Activated CD8-positive, alpha-beta memory T cell treated with anti-CD3 and anti-CD28 coated beads for 1 hour (primary cell): ENCODE measurements around the gene TNIK.

ENCODE experiments used
- DNase-seq, 2 donors: peaks; one replicate each; pipeline ENCODE4 v3.0.0-alpha.2; 2020; ENCODE audit warnings: low read depth in 1 of 2; ENCODE audit errors: extremely low read depth in 1 of 2

Gene TNIK

GRCh38 chr3:171212648-171213047 lies 247.6 kb downstream of the TNIK start:
- DNase-seq = no peak

- DNase-seq = no peak
Observed at GRCh38 chr3:171206283-171206682, 253.9 kb downstream of the TNIK start.

- DNase-seq = no peak
Observed at GRCh38 chr3:171204942-171205341, 255.3 kb downstream of the TNIK start.

- DNase-seq = no peak
Observed at GRCh38 chr3:171201825-171202224, 258.4 kb downstream of the TNIK start.

- no peak for DNase-seq
Observed at GRCh38 chr3:171200750-171201088, 259.5 kb downstream of the TNIK start.

GRCh38 chr3:171200052-171200749 lies 260.0 kb downstream of the TNIK start:
- DNase-seq = no peak

GRCh38 chr3:171199473-171199829 lies 260.8 kb downstream of the TNIK start:
- DNase-seq = no peak

GRCh38 chr3:171198781-171199472 lies 261.3 kb downstream of the TNIK start:
- DNase-seq = no peak

GRCh38 chr3:171195686-171196085 lies 264.5 kb downstream of the TNIK start:
- no peak for DNase-seq

GRCh38 chr3:171194965-171195364 lies 265.2 kb downstream of the TNIK start:
- no peak for DNase-seq

- DNase-seq = no peak
Observed at GRCh38 chr3:171193693-171194092, 266.5 kb downstream of the TNIK start.

GRCh38 chr3:171192176-171192854 lies 267.9 kb downstream of the TNIK start:
- no peak for DNase-seq

- no peak for DNase-seq
Observed at GRCh38 chr3:171190668-171191067, 269.5 kb downstream of the TNIK start.

- no peak for DNase-seq
Observed at GRCh38 chr3:171189394-171190080, 270.7 kb downstream of the TNIK start.

- no peak for DNase-seq
Observed at GRCh38 chr3:171187706-171188290, 272.4 kb downstream of the TNIK start.

GRCh38 chr3:171186817-171187500 lies 273.2 kb downstream of the TNIK start:
- no peak for DNase-seq

GRCh38 chr3:171186383-171186782 lies 273.8 kb downstream of the TNIK start:
- no peak for DNase-seq

- no peak for DNase-seq
Observed at GRCh38 chr3:171185959-171186358, 274.2 kb downstream of the TNIK start.

- no peak for DNase-seq
Observed at GRCh38 chr3:171184372-171184771, 275.8 kb downstream of the TNIK start.

GRCh38 chr3:171183042-171183441 lies 277.2 kb downstream of the TNIK start:
- DNase-seq = no peak
